Pancreas (tissue), 10 donors: Measurements from ENCODE around the gene WDR27. TPM values are rescaled to one million over a fixed set of nuclear protein-coding genes. Genes with fewer than 3 reads are reported as not detected.

Experiments
- ATAC-seq, 4 donors: fragments of 200-7000 bp; cut with Tn5 transposase; one replicate each; pipeline versions ENCODE4 v1.8.0 to v1.9.1; 2020; ENCODE audit warnings: mild to moderate bottlenecking in 4 of 4, moderate library complexity in 4 of 4
- DNase-seq, 6 donors: peaks; one replicate each; pipeline ENCODE4 v3.0.0-alpha.2; 2020
- FAIRE-seq: peaks from 2 replicates; lab custom pipeline; 2012; peaks lifted over from hg19 to GRCh38; lab: Jason Lieb, UNC
- H3K27ac ChIP-seq, 4 donors: fragments of 200-600 bp; sonication (generic); 1 replicate in 3 of 4; 2 replicates in 1 of 4; pipeline versions ENCODE4 v1.5.0 to v1.8.0; 2020
- H3K27me3 ChIP-seq, 4 donors: fragments of 200-600 bp; one replicate each; pipeline ENCODE4 v1.8.0; 2021
- H3K36me3 ChIP-seq, 3 donors: fragments of 200-600 bp; sonication (generic) in 1 of 3; one replicate each; pipeline versions ENCODE4 v1.5.0 to v1.8.0; 2020 to 2021
- H3K4me1 ChIP-seq, 3 donors: fragments of 200-600 bp; one replicate each; pipeline ENCODE4 v1.8.0; 2021
- H3K4me3 ChIP-seq, 4 donors: fragments of 200-600 bp; sonication (generic) in 2 of 4; one replicate each; pipeline versions ENCODE4 v1.5.0 to v1.8.0; 2020 to 2021
- H3K9me3 ChIP-seq, 4 donors: fragments of 200-600 bp; one replicate each; pipeline ENCODE4 v1.8.0; 2021
- WGBS, 2 donors: extraction: QIAGEN DNeasy Blood & Tissue Kit; methylation state at CpG; one replicate each; pipeline ENCODE4 v1.1.7; 2013; 5-methylcytosine and 5-hydroxymethylcytosine counted together
- intact Hi-C, 3 donors: fragments of 100-400 bp; cut with DNase I; formaldehyde crosslinking; loops; one replicate each; pipeline versions ENCODE4 v1.11.1 to v1.14.2; 2022
- polyA plus RNA-seq, 2 donors: library from polyadenylated mRNA; stranded (reverse); fragments of 200-250 nt; gene quantifications; one replicate each; pipeline ENCODE4 v1.2.3, GENCODE V29; 2013
- total RNA-seq, 6 donors: library from RNA; stranded (reverse); fragmentation: NEBNext Ultra II Directional in 4 of 6; extraction: Animal tissue kit (Norgen Biotek cat#: 25700) in 4 of 6; gene quantifications; one replicate each; pipeline versions ENCODE4 v1.2.1 to v1.2.4, GENCODE V29; 2021 to 2023
- TF ChIP-seq, protein P1 (sequence below), 4 donors: fragments of 200-600 bp; sonication (generic) in 3 of 4; IDR thresholded peaks; one replicate each; pipeline versions ENCODE4 v1.5.0 to v1.8.0; 2021; ENCODE audit warnings: antibody characterized with exemption in 4 of 4
- donor health status: healthy with polysubstance abuse.
- donor health status: DM: no; HTN: no; CAD: no; lungs with moderate emphysema.
- donor health status: DM: no; HTN: no; CAD: no.
- donor health status: control.
- donor health status: control.
- donor health status: Bipolar disorder and iron deficiency.
- donor health status: DM: yes; HTN: yes; CAD: no.
- donor health status: DM: no; HTN: no; CAD: no.
- donor health status: DM: no; HTN: no; CAD: no.
- donor health status: DM: yes; HTN: yes; CAD: no.

The WDR27 gene
- total and polyA plus RNA-seq, 8 donors: 9.6 to 43.1 (median 16.4) TPM

DNA sequence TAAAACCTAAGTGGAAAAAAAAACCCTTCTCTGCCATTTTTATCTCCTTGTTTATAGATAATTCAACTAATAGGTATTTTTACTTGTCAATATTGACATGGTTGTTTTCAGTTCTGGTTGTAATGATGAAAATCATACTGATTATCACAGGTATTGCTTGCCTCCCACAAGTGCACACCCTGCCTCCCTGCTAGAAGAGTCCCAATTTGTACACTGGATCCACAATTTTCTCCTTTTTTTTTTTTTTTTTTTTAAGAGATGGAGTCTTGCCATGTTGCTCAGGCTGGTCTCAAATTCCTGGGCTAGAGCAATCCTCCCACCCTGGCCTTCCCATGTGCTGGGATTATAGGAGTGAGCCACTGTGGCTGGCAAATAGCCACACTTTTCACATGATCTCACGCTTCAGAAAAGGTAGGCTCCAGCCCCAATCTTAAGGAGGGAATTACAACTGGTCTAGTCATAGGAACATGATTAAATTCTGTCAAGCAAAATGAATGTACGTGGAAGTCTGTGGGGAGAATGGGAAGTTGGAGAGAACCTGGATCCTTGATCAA, 37.2 kb upstream of the WDR27 start:
- FAIRE-seq: no peak
- H3K4me1 ChIP-seq: no peaks in the 10 kb centered on the region
- H3K9me3 ChIP-seq: no peaks in the 10 kb centered on the region
- TF ChIP-seq, protein P1, sequence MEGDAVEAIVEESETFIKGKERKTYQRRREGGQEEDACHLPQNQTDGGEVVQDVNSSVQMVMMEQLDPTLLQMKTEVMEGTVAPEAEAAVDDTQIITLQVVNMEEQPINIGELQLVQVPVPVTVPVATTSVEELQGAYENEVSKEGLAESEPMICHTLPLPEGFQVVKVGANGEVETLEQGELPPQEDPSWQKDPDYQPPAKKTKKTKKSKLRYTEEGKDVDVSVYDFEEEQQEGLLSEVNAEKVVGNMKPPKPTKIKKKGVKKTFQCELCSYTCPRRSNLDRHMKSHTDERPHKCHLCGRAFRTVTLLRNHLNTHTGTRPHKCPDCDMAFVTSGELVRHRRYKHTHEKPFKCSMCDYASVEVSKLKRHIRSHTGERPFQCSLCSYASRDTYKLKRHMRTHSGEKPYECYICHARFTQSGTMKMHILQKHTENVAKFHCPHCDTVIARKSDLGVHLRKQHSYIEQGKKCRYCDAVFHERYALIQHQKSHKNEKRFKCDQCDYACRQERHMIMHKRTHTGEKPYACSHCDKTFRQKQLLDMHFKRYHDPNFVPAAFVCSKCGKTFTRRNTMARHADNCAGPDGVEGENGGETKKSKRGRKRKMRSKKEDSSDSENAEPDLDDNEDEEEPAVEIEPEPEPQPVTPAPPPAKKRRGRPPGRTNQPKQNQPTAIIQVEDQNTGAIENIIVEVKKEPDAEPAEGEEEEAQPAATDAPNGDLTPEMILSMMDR (IDR thresholded peaks at IDR 0.05): no peak
- WGBS, 2 donors: 85 to 91% methylated on average over 2 of the region's 2 CpGs
- no peak for DNase-seq
- H3K36me3 ChIP-seq: no peaks in the 10 kb centered on the region
- no peak overlapping the region for H3K27ac ChIP-seq
- intact Hi-C loops: no loop called here
- no peak for ATAC-seq
- H3K4me3 ChIP-seq: no peak overlapping the region
- H3K27me3 ChIP-seq: no peaks in the 10 kb centered on the region

DNA sequence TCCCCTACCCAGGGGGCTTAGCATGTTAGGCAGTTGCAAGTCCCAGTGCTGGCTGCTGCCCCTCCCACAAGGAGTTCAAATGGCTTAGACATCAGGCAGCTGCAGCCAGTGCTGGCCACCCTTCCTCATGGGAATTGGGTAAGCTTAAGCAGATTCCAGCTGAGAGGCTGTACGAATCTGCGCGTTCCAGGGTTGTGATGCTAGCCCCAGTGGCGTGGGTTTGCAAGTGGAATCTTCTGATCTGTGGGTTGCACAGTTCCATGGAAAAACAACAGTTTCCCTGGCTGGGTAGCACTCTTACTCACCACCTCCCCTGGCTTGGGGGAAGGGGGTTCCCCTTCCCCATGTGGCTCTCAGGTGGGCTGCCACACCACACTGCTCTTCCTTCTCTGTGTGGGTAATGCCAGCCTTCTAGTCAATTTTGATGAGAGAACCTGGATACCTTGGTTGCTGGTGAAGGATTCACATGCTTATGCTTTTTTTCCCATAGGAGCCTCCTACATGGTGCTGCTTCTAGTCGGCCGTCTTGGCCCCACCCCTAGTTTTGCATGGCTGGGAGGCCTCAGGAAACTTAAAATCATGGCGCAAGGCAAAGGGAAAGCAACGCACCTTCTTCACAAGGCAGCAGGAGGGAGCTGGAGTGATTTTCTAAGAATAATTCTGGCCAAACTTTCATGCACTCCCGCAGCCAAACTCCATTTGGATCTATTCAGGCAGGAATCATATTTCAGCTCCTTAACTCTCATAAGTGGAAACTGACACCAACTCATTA, 36.6 kb upstream of the WDR27 start:
- 73 to 77% methylated on average over 9 of the region's 9 CpGs for WGBS, 2 donors
- no peaks in the 10 kb centered on the region for H3K4me1 ChIP-seq
- DNase-seq (no peak), FAIRE-seq (no peak), ATAC-seq (no peak)
- no peaks in the 10 kb centered on the region for H3K36me3 ChIP-seq
- no peaks in the 10 kb centered on the region for H3K9me3 ChIP-seq
- intact Hi-C loops: no loop called here
- no peak overlapping the region for H3K27ac ChIP-seq
- TF ChIP-seq, protein P1 (IDR thresholded peaks at IDR 0.05): no peak
- no peak overlapping the region for H3K4me3 ChIP-seq
- H3K27me3 ChIP-seq: no peaks in the 10 kb centered on the region

DNA sequence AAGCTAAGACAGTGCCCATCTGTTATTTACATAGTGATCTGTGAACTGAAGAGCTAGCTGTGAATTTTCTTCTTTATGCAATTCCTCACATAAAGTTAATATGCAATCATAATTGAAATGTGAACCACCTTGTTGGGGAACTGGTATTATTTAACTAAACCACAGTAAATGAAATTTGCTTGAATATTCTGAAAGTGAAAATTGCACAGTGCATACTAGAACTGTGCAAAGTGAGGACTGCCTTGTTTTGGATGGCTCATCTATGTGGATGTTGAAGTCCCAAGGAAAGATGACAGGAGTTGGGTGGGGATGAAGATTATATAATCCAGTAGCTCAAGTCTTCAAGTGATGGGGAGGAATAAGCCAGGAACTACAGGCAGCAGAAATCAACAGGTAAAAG, 28.1 kb upstream of the WDR27 start:
- no peak for ATAC-seq
- no peak for FAIRE-seq
- TF ChIP-seq, protein P1 (IDR thresholded peaks at IDR 0.05): no peak
- Histone ChIP-seq H3K27ac (no peak overlapping the region), H3K4me1 (no peaks in the 10 kb centered on the region), H3K27me3 (no peaks in the 10 kb centered on the region), H3K36me3 (no peaks in the 10 kb centered on the region), H3K4me3 (no peak overlapping the region), H3K9me3 (no peaks in the 10 kb centered on the region)
- DNase-seq: no peak
- intact Hi-C loops: no loop called here

DNA sequence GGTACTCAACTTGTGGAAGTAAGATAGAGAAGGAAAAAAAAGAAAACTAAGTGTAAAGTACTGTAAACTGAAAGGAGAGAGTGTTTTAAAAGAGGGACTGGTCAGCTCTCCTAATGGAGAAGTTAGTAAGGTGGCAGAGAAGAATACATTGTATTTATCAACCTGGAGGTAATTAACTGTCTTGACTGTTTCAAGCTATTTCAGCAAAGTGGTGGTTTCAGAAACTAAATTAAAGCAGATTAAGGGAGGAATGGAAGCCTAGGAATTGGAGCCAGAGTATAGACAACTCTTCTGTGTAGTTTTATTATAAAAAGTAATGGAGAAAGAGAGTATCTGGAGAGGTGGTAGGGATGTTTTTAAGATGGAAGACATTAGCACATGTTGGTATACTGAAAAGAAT, 25.1 kb upstream of the WDR27 start:
- Histone ChIP-seq H3K4me3 (no peak overlapping the region), H3K27ac (no peak overlapping the region), H3K27me3 (no peaks in the 10 kb centered on the region), H3K4me1 (peaks cover 3 to 9% (median 5%) of the 10 kb centered on the region in 3 donors), H3K36me3 (no peaks in the 10 kb centered on the region), H3K9me3 (no peaks in the 10 kb centered on the region)
- TF ChIP-seq, protein P1 (IDR thresholded peaks at IDR 0.05): no peak
- intact Hi-C loops: no loop called here
- FAIRE-seq (no peak), DNase-seq (no peak), ATAC-seq (no peak)

DNA sequence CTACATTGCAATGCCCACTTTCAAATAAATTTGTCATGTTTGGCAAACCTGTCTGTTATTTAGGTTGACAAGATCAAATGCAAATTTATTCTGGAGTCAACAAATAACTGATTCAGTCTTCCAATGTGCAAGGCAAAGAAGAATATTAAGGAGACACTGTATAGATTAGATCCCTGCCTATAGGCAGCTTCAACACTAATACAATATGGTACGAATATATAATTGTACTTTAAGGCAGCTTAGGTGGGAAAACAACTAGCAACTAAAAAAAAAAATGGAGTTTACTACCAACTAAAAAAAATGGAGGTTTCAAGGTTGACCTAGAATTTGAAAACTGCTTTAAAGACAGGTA, 24.2 kb upstream of the WDR27 start:
- FAIRE-seq: no peak

More for the DNA sequence above, 24.2 kb upstream of the WDR27 start:
- Histone ChIP-seq H3K9me3 (no peaks in the 10 kb centered on the region), H3K36me3 (no peaks in the 10 kb centered on the region), H3K4me3 (no peak overlapping the region), H3K4me1 (peaks cover 8 to 12% (median 12%) of the 10 kb centered on the region in 3 donors), H3K27me3 (no peaks in the 10 kb centered on the region), H3K27ac (no peak overlapping the region)
- intact Hi-C loops: no loop called here
- 96 to 97% methylated on average over 1 of the region's 1 CpG for WGBS, 2 donors
- ATAC-seq: no peak
- TF ChIP-seq, protein P1 (IDR thresholded peaks at IDR 0.05): no peak
- no peak for DNase-seq
